HepG2 (cell line): ENCODE measurements around the gene SCUBE1. TPM values are rescaled to one million over a fixed set of nuclear protein-coding genes. Genes with fewer than 3 reads are reported as not detected.

Experiments used
- ATAC-seq: fragments of 200-7000 bp; cut with Tn5 transposase; 3 replicates; pipeline ENCODE4 v1.9.1; 2020; ENCODE audit warnings: mild to moderate bottlenecking, moderate library complexity
- BruUV-seq: library from RNA; stranded (reverse); fragments of 400-500 nt; replicated peaks from 2 replicates; lab custom pipeline; 2021; lab: Mats Ljungman, UMichigan
- CTCF ChIA-PET: fragments of 300-600 bp; formaldehyde crosslinking; extraction: SDS; loops from one replicate; lab custom pipeline; 2021; ENCODE audit warnings: low total read pairs, inconsistent platforms, low intra/inter-chr PET ratio; lab: Yijun Ruan, JAX
- POLR2A ChIA-PET: fragments of 350-600 bp; sonication (Branson Sonifier 250); formaldehyde crosslinking; loops from one replicate; lab custom pipeline; 2020; ENCODE audit warnings: antibody characterized with exemption, inconsistent platforms; lab: Yijun Ruan, JAX
- DNase-seq: peaks from one replicate; pipeline ENCODE4 v3.0.0-alpha.2; 2015; ENCODE audit warnings: low spot score
- FAIRE-seq: peaks from 3 replicates; lab custom pipeline; 2011; peaks lifted over from hg19 to GRCh38; lab: Jason Lieb, UNC
- H2AFZ ChIP-seq: one replicate; pipeline ENCODE4 v1.6.1; 2011; ENCODE audit warnings: low read length, inconsistent platforms
- H3K27ac ChIP-seq: fragments of 300-600 bp; 3 replicates; pipeline ENCODE4 v1.8.0; 2011; ENCODE audit warnings: mixed run types, mild to moderate bottlenecking, mixed read lengths, low read length, inconsistent platforms; ENCODE audit not compliant: insufficient read depth; ENCODE audit errors: extremely low read length
- H3K27me3 ChIP-seq, 2 experiments: fragments of 200-600 bp in 1 of 2; 2 replicates in 1 of 2; 3 replicates in 1 of 2; pipeline versions ENCODE4 v1.6.0 to v1.8.0; 2011; ENCODE audit warnings: low read length in 2 of 2, mild to moderate bottlenecking in 2 of 2, moderate library complexity in 2 of 2, inconsistent platforms in 1 of 2; ENCODE audit not compliant: insufficient read depth in 2 of 2, control insufficient read depth in 1 of 2
- H3K36me3 ChIP-seq, 2 experiments: fragments of 200-600 bp in 1 of 2; replicated peaks in 1 of 2; 2 replicates in 1 of 2; 3 replicates in 1 of 2; pipeline versions ENCODE4 v1.5.1 to v1.8.0; 2011; ENCODE audit warnings: low read length in 2 of 2, inconsistent platforms in 1 of 2; ENCODE audit not compliant: insufficient read depth in 2 of 2, control insufficient read depth in 1 of 2
- H3K4me1 ChIP-seq: 2 replicates; pipeline ENCODE4 v1.5.1; 2012; ENCODE audit warnings: low read length, inconsistent platforms; ENCODE audit not compliant: insufficient read depth
- H3K4me2 ChIP-seq: 2 replicates; pipeline ENCODE4 v1.6.0; 2011; ENCODE audit warnings: low read depth, low read length, inconsistent platforms
- H3K4me3 ChIP-seq, 3 experiments: fragments of 200-600 bp in 1 of 3; sonication (generic), shearing (Covaris generic) in 1 of 3; replicated peaks in 1 of 3; 2 replicates each; pipeline ENCODE4 v1.5.1; 2011 to 2016; ENCODE audit warnings: low read length in 3 of 3, inconsistent platforms in 2 of 3, low read depth in 2 of 3, mild to moderate bottlenecking in 2 of 3, control low read depth in 1 of 3, mixed read lengths in 1 of 3; ENCODE audit not compliant: insufficient read depth in 1 of 3
- H3K79me2 ChIP-seq: one replicate; pipeline ENCODE4 v1.6.1; 2011; ENCODE audit warnings: low read length, inconsistent platforms; ENCODE audit not compliant: insufficient read depth
- H3K9ac ChIP-seq: 2 replicates; pipeline ENCODE4 v1.6.0; 2011; ENCODE audit warnings: mild to moderate bottlenecking, low read depth, low read length, inconsistent platforms; ENCODE audit not compliant: insufficient read depth
- H3K9me3 ChIP-seq: 2 replicates; pipeline ENCODE4 v1.5.1; 2012; ENCODE audit warnings: mild to moderate bottlenecking, low read length
- H4K20me1 ChIP-seq: 2 replicates; pipeline ENCODE4 v1.6.0; 2011; ENCODE audit warnings: inconsistent platforms, mild to moderate bottlenecking, low read length, moderate library complexity; ENCODE audit not compliant: insufficient read depth
- CBX1 ChIP-seq: IDR thresholded peaks from one replicate; pipeline ENCODE4 v1.6.1; 2016; ENCODE audit warnings: antibody characterized with exemption, low read depth
- ELF3 ChIP-seq: IDR thresholded peaks from 2 replicates; pipeline ENCODE4 v1.6.1; 2016; ENCODE audit warnings: missing genetic modification reagents, missing compliant biosample characterization
- FOSL2 ChIP-seq: sonication (generic); formaldehyde crosslinking; IDR thresholded peaks from 2 replicates; pipeline ENCODE4 v1.4.0; 2020; ENCODE audit warnings: missing genetic modification reagents
- NFE2L2 ChIP-seq: fragments of 150-350 bp; IDR thresholded peaks from 2 replicates; pipeline ENCODE4 v1.6.1; 2014; ENCODE audit warnings: low read length
- SNAPC4 ChIP-seq: sonication (generic); formaldehyde crosslinking; IDR thresholded peaks from 2 replicates; pipeline ENCODE4 v1.4.0; 2020; ENCODE audit warnings: mild to moderate bottlenecking, missing genetic modification reagents
- SRSF1 ChIP-seq: fragments of 200-400 bp; formaldehyde crosslinking; optimal IDR thresholded peaks from 2 replicates; pipeline ENCODE3; 2017; ENCODE audit warnings: mild to moderate bottlenecking, low read depth, low read length, moderate library complexity
- ZBTB43 ChIP-seq: sonication (generic); formaldehyde crosslinking; conservative IDR thresholded peaks from 2 replicates; pipeline ENCODE4 v1.4.0; 2020; ENCODE audit warnings: missing genetic modification reagents
- ZNF687 ChIP-seq: sonication (generic); formaldehyde crosslinking; IDR thresholded peaks from 2 replicates; pipeline ENCODE4 v1.5.1; 2020; ENCODE audit warnings: mild to moderate bottlenecking, missing genetic modification reagents, moderate library complexity
- WGBS: methylation state at CpG from one replicate; pipeline ENCODE4 v1.1.6; 2017; ENCODE audit warnings: low lambda C conversion rate; 5-methylcytosine and 5-hydroxymethylcytosine counted together
- in situ Hi-C: cut with HindIII; loops from 2 replicates; pipeline ENCODE4 v1.10.0; 2017; ENCODE audit warnings: low pct_unique_long_range_greater_than_20kb; ENCODE audit not compliant: extremely low pct_ligation_motif_present
- intact Hi-C: fragments of 100-400 bp; cut with micrococcal nuclease; formaldehyde crosslinking; loops from one replicate; pipeline ENCODE4 v1.10.0; 2022; ENCODE audit not compliant: unreplicated experiment
- polyA plus RNA-seq, 8 experiments: library from polyadenylated mRNA; depleted of rRNA in 3 of 8; stranded (reverse) in 7 of 8; unstranded in 1 of 8; fragments of >200 nt; fragmentation: Illumina TruSeq in 4 of 8; extraction: Trizol in 4 of 8; gene quantifications; 2 replicates each; pipeline versions ENCODE4 v1.2.1 to v1.2.3, GENCODE V29; 2011 to 2016; ENCODE audit warnings: low read depth in 4 of 8, missing spikeins in 1 of 8, mixed read lengths in 1 of 8; ENCODE audit not compliant: insufficient read depth in 1 of 8
- total RNA-seq, 5 experiments: library from RNA; depleted of rRNA; stranded (reverse); fragments of >200 nt; fragmentation: Illumina TruSeq; extraction: Trizol; gene quantifications; 2 replicates each; pipeline ENCODE4 v1.2.3, GENCODE V29; 2016; ENCODE audit warnings: low read depth in 1 of 5

Gene SCUBE1
- total and polyA plus RNA-seq, 2 of the 13 experiments (the other 11 are each of a cell fraction or from before 2014, with no cell fraction given), result under 0.01 to 0.05 TPM

GRCh38 chr22:43230971-43231723, 112.0 kb downstream of the SCUBE1 start (continued):
- TF ChIP-seq ZNF687 (CRISPR knock-in tag) (peak; percentile 22; the same call in 1 of the 2 replicates), NFE2L2 (no peak), CBX1 (no peak), SRSF1 (no peak), ELF3 (CRISPR knock-in tag) (0 out of 2 replicates have a peak, but pooled peaks have one; percentile 10)

GRCh38 chr22:43230571-43230970, 112.6 kb downstream of the SCUBE1 start:
- Histone ChIP-seq H4K20me1 (no peaks in the 10 kb centered on the region), H3K4me3 (no peak overlapping the region), H3K79me2 (no peaks in the 10 kb centered on the region), H3K27me3 (peaks cover 5 to 50% of the 10 kb centered on the region in 2 experiments), H3K9ac (no peak overlapping the region), H3K27ac (no peak overlapping the region), H3K4me2 (no peak overlapping the region), H3K9me3 (no peaks in the 10 kb centered on the region), H3K36me3 (no peaks in the 10 kb centered on the region), H2AFZ (no peak overlapping the region), H3K4me1 (peaks cover 38% of the 10 kb centered on the region)
- BruUV-seq, result no TSS peak
- ATAC-seq, result no peak
- in situ Hi-C loops (loop anchor here (5.0 to 10.0 kb wide), 2 partner anchors 42 to 114 kb away; partner anchors contain the start of gene SCUBE1), intact Hi-C loops (loop anchor here (5.0 kb wide), 2 partner anchors 117 to 157 kb away; no protein-coding TSS in a partner anchor)
- ChIA-PET POLR2A (no interaction called here), CTCF (interaction anchor here (1.2 to 2.0 kb wide), 4 partner anchors 39 to 155 kb away, joined by 5 to 21 read pairs (median 15); no protein-coding TSS in a partner anchor)
- no CpG with 5 or more reads among the region's 9 CpGs for WGBS
- no peak for FAIRE-seq
- no peak for DNase-seq
- TF ChIP-seq FOSL2 (no peak), SNAPC4 (CRISPR knock-in tag) (no peak), ZBTB43 (CRISPR knock-in tag) (no peak)
